Urothelium cell line (cell line): ENCODE results near the gene SELENOM.
A peak's percentile ranks its signal among the peaks of the same experiment; 100 is the strongest.
"Not testable (repeated sequence)": the region's sequence is repeated elsewhere in the genome, so short reads cannot be mapped to it uniquely, and the experiment has no call there.

ENCODE experiments used
- DNase-seq: peaks from one replicate; pipeline ENCODE4 v3.0.0; 2011; ENCODE audit warnings: low spot score, mixed read lengths
- FAIRE-seq: peaks from 2 replicates; lab custom pipeline; 2011; peaks lifted over from hg19 to GRCh38; lab: Jason Lieb, UNC

The SELENOM gene

GRCh38 chr22:31080848-31081649, 26.3 kb downstream of the SELENOM start, which contains the start of gene SMTN:
SMTN (plus strand) TSS chr22:31081318; CDS start chr22:31083259, 1,941 bp downstream.
- peak; percentile 98 for FAIRE-seq
- peak; percentile 98 for DNase-seq

- no peak for FAIRE-seq
- DNase-seq: no peak
Measured at GRCh38 chr22:31080164-31080847, 27.1 kb downstream of the SELENOM start.

- no peak for FAIRE-seq
- DNase-seq: no peak
Measured at GRCh38 chr22:31079095-31079642, 28.2 kb downstream of the SELENOM start.

- not testable (repeated sequence) for FAIRE-seq, DNase-seq
Measured at GRCh38 chr22:31078389-31078788, 29.0 kb downstream of the SELENOM start.

- DNase-seq: no peak
- FAIRE-seq: no peak
Measured at GRCh38 chr22:31077681-31078080, 29.7 kb downstream of the SELENOM start.

- FAIRE-seq (no peak), DNase-seq (no peak)
Measured at GRCh38 chr22:31075961-31076360, 31.4 kb downstream of the SELENOM start.

- not testable (repeated sequence) for DNase-seq, FAIRE-seq
Measured at GRCh38 chr22:31073545-31074145, 33.7 kb downstream of the SELENOM start.

- DNase-seq, FAIRE-seq: not testable (repeated sequence)
Measured at GRCh38 chr22:31073125-31073524, 34.2 kb downstream of the SELENOM start.

- DNase-seq, FAIRE-seq: not testable (repeated sequence)
Measured at GRCh38 chr22:31069691-31070314, 37.6 kb downstream of the SELENOM start.

GRCh38 chr22:31068970-31069369, 38.4 kb downstream of the SELENOM start:
- no peak for DNase-seq
- no peak for FAIRE-seq

- no peak for DNase-seq
- no peak for FAIRE-seq
Measured at GRCh38 chr22:31064369-31064768, 43.0 kb downstream of the SELENOM start.

GRCh38 chr22:31062566-31063230, 44.7 kb downstream of the SELENOM start:
- DNase-seq: no peak
- no peak for FAIRE-seq

GRCh38 chr22:31059663-31060062, 47.7 kb downstream of the SELENOM start:
- DNase-seq, FAIRE-seq: not testable (repeated sequence)

- DNase-seq (no peak), FAIRE-seq (no peak)
Measured at GRCh38 chr22:31056986-31057599, 50.3 kb downstream of the SELENOM start.

- peak; percentile 94 for FAIRE-seq
Measured at GRCh38 chr22:31055635-31056159, 51.7 kb downstream of the SELENOM start.

GRCh38 chr22:31055117-31055634, 52.2 kb downstream of the SELENOM start:
- FAIRE-seq (no peak), DNase-seq (no peak)

More at GRCh38 chr22:31055635-31056159, 51.7 kb downstream of the SELENOM start:
- peak; percentile 94 for DNase-seq
